ENCODE measurements around the gene LGALS8. TPM values are rescaled to one million over a fixed set of nuclear protein-coding genes. Genes with fewer than 3 reads are reported as not detected.
"Not testable (repeated sequence)": the region's sequence is repeated elsewhere in the genome, so short reads cannot be mapped to it uniquely, and the experiment has no call there.

The LGALS8 gene
- total RNA-seq, 1 donor from 2014 or later, result 94.5 TPM

DNA sequence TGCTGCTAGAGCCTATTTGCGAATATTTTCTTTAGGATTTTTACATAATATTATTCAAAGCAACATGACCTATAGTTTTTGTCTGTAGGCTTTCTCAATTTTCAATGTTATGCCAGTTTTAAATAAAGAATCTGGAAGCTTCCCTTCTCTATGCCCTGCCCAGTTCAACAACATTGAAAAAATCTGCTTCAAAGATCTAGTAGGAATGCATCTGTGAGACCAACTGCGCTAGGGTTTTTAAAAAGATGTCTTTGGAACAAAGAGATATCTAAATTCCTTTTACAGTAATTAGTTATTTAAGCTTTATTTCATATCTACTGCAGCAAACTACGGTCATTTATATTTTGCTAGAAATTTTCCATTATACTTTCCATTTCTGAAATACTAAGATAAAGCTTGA lies 54.9 kb downstream of the LGALS8 start:
- peaks cover 14% of the 10 kb centered on the region for H3K36me3 Mint-ChIP-seq (ENCODE audit: low read depth, unreplicated experiment)
- no peaks in the 10 kb centered on the region for H3K27me3 Mint-ChIP-seq (ENCODE audit: unreplicated experiment)
- TF ChIP-seq, protein P1, sequence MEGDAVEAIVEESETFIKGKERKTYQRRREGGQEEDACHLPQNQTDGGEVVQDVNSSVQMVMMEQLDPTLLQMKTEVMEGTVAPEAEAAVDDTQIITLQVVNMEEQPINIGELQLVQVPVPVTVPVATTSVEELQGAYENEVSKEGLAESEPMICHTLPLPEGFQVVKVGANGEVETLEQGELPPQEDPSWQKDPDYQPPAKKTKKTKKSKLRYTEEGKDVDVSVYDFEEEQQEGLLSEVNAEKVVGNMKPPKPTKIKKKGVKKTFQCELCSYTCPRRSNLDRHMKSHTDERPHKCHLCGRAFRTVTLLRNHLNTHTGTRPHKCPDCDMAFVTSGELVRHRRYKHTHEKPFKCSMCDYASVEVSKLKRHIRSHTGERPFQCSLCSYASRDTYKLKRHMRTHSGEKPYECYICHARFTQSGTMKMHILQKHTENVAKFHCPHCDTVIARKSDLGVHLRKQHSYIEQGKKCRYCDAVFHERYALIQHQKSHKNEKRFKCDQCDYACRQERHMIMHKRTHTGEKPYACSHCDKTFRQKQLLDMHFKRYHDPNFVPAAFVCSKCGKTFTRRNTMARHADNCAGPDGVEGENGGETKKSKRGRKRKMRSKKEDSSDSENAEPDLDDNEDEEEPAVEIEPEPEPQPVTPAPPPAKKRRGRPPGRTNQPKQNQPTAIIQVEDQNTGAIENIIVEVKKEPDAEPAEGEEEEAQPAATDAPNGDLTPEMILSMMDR (IDR thresholded peaks at IDR 0.05; ENCODE audit: unreplicated experiment), result no peak
- H3K4me3 Mint-ChIP-seq (ENCODE audit: unreplicated experiment), result no peak overlapping the region
- no peaks in the 10 kb centered on the region for H3K4me1 Mint-ChIP-seq (ENCODE audit: unreplicated experiment)
- H3K9me3 Mint-ChIP-seq (ENCODE audit: unreplicated experiment), result no peaks in the 10 kb centered on the region
- DNase-seq (ENCODE audit: low spot score), result no peak
- H3K27ac Mint-ChIP-seq (ENCODE audit: unreplicated experiment), result no peak overlapping the region

DNA sequence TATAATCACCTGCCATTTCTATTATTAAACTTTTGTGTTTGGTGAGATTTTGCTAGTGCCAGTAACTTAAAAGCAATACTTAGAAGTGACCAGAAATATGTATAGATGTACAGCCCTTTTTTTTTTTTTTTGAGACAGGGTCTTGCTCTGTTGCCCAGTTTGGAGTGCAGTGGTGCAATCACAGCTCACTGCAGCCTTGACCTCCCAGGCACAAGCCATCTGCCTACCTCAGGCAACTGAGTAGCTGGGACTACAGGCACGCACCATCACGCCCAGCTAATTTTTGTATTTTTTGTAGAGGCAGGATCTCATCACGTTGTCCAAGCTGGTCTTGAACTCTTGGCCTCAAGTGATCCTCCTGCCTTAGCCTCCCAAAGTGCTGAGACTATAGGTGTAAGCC lies 56.6 kb downstream of the LGALS8 start:
- DNase-seq (ENCODE audit: low spot score); H3K4me1 Mint-ChIP-seq (ENCODE audit: unreplicated experiment); H3K27me3 Mint-ChIP-seq (ENCODE audit: unreplicated experiment); H3K9me3 Mint-ChIP-seq (ENCODE audit: unreplicated experiment); H3K4me3 Mint-ChIP-seq (ENCODE audit: unreplicated experiment); H3K27ac Mint-ChIP-seq (ENCODE audit: unreplicated experiment): not testable (repeated sequence)
- peaks cover 14% of the 10 kb centered on the region for H3K36me3 Mint-ChIP-seq (ENCODE audit: low read depth, unreplicated experiment)

DNA sequence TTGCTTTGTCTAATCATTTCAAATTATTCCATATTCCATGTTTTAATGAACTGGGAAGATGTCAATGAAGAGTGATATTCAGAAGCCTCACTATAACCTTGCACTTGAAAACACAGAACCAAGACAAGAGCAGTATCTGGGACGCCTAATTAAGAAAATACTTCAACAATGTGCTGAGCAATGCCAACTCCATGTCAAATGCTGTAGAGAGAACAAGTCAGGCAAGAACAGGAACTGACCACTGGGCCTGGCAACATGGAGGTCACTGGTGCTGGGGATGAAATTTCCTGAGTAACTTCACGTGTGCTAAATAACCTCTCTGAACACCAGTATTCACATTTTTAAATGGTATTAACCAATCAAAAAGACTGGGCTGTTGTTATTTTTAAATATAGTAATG lies 57.7 kb downstream of the LGALS8 start:
- Mint-ChIP-seq H3K36me3 (ENCODE audit: low read depth, unreplicated experiment) (peaks cover 14% of the 10 kb centered on the region), H3K4me3 (ENCODE audit: unreplicated experiment) (peak overlapping the region; percentile 12), H3K27ac (ENCODE audit: unreplicated experiment) (no peak overlapping the region), H3K9me3 (ENCODE audit: unreplicated experiment) (no peaks in the 10 kb centered on the region), H3K4me1 (ENCODE audit: unreplicated experiment) (no peaks in the 10 kb centered on the region), H3K27me3 (ENCODE audit: unreplicated experiment) (no peaks in the 10 kb centered on the region)
- TF ChIP-seq, protein P1 (IDR thresholded peaks at IDR 0.05; ENCODE audit: unreplicated experiment), result no peak
- DNase-seq (ENCODE audit: low spot score), result no peak

DNA sequence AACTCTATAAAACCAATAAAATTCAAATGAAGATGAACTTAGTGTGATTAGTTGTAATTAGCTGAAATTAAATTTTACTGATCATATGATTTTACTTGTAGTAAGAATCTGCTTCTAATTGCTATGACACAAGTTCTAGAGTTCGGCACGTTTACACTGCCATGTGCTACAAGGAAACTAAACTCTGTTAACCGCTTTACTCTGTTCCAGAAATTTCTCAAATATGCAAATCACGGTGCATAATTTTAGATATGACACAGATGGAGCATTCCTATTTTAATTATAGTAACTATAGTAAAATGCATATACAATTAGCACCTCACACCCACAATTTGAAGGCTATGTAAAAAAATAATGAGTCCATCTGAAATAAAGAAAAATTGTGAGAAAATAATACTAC lies 65.7 kb downstream of the LGALS8 start:
- Mint-ChIP-seq H3K27ac (ENCODE audit: unreplicated experiment) (no peak overlapping the region), H3K36me3 (ENCODE audit: low read depth, unreplicated experiment) (peaks cover 9% of the 10 kb centered on the region), H3K4me1 (ENCODE audit: unreplicated experiment) (no peaks in the 10 kb centered on the region), H3K4me3 (ENCODE audit: unreplicated experiment) (no peak overlapping the region), H3K27me3 (ENCODE audit: unreplicated experiment) (no peaks in the 10 kb centered on the region), H3K9me3 (ENCODE audit: unreplicated experiment) (no peaks in the 10 kb centered on the region)
- TF ChIP-seq, protein P1 (IDR thresholded peaks at IDR 0.05; ENCODE audit: unreplicated experiment), result no peak
- DNase-seq (ENCODE audit: low spot score), result no peak

DNA sequence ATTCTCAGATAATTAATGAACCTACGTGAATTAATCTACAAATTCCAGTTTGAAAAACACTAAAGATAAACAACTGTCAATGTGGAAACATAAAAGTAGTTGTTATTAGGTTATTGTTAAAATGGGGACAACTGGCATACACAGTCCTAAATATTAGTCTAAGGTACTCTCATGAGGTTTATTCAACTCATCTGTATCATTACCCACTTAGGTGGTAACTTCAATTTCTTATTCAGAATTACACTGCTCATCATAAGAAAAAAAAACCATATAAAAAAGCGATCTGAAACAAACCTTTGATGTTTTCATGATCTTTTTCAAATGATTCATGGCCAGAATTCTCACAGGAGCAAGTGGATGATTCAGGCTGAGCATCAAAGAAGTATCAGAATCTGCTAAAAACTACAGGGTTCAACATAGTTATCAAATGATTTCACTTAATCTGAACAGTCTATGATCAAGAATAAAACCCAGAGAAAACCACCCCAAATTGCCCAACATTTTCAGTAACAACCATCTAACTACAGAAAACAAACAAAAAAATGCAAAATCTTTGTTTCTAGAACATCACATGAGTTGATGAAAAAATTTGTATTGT lies 66.9 kb downstream of the LGALS8 start:
- no peak for DNase-seq (ENCODE audit: low spot score)
- TF ChIP-seq, protein P1 (IDR thresholded peaks at IDR 0.05; ENCODE audit: unreplicated experiment), result no peak
- Mint-ChIP-seq H3K27me3 (ENCODE audit: unreplicated experiment) (no peaks in the 10 kb centered on the region), H3K9me3 (ENCODE audit: unreplicated experiment) (no peaks in the 10 kb centered on the region), H3K4me3 (ENCODE audit: unreplicated experiment) (no peak overlapping the region), H3K36me3 (ENCODE audit: low read depth, unreplicated experiment) (peaks cover 9% of the 10 kb centered on the region), H3K4me1 (ENCODE audit: unreplicated experiment) (no peaks in the 10 kb centered on the region), H3K27ac (ENCODE audit: unreplicated experiment) (no peak overlapping the region)
